MG63 (cell line): ENCODE data around the gene IKZF1. TPM values are rescaled to one million over a fixed set of nuclear protein-coding genes. Genes with fewer than 3 reads are reported as not detected.

Experiments
- DNase-seq: peaks from one replicate; pipeline ENCODE4 v3.0.0-alpha.2; 2020
- H3K27me3 ChIP-seq: fragments of 250-450 bp; sonication (Bioruptor Pico); 2 replicates; pipeline ENCODE4 v1.5.1; 2020; ENCODE audit warnings: mild to moderate bottlenecking, moderate library complexity
- H3K36me3 ChIP-seq: fragments of 250-450 bp; sonication (Bioruptor Pico); 2 replicates; pipeline ENCODE4 v1.5.1; 2020; ENCODE audit warnings: mild to moderate bottlenecking, moderate library complexity
- H3K4me3 ChIP-seq: fragments of 250-450 bp; sonication (Bioruptor Pico); 2 replicates; pipeline ENCODE4 v1.5.1; 2020; ENCODE audit warnings: mild to moderate bottlenecking, moderate library complexity
- H3K9me3 ChIP-seq: fragments of 250-450 bp; sonication (Bioruptor Pico); 2 replicates; pipeline ENCODE4 v1.5.1; 2020; ENCODE audit warnings: mild to moderate bottlenecking, moderate library complexity
- total RNA-seq: library from RNA; depleted of rRNA; stranded (reverse); fragments of >200 nt; shearing (Covaris generic); gene quantifications from 2 replicates; pipeline ENCODE4 v1.2.3, GENCODE V29; 2014; ENCODE audit warnings: low replicate concordance

The IKZF1 gene
- total RNA-seq, 1 experiment from 2014 or later: not detected

DNA sequence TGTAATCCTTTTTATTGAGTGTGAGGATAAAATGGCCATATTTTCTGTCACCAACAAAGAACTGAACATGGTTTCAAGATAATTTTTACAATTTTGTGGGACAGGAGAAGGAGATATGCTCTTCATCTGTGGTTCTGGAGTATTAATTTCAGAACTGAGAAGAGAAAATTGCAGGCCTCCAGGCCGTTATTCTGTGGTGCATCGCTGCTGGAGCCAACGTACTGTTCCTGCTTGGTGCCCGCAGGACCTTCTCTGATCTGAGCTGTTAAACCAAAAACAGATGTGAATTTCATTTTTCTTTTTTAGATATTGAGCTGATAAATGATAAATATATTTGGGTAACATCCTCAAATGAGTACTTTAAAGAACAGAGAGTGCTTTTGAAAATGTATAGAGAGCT lies 63.9 kb downstream of the IKZF1 start:
- no peak for DNase-seq
- Histone ChIP-seq H3K9me3 (peaks cover 6% of the 10 kb centered on the region; the same call in 1 of the 2 replicates), H3K27me3 (no peaks in the 10 kb centered on the region), H3K36me3 (no peaks in the 10 kb centered on the region), H3K4me3 (no peak overlapping the region)

DNA sequence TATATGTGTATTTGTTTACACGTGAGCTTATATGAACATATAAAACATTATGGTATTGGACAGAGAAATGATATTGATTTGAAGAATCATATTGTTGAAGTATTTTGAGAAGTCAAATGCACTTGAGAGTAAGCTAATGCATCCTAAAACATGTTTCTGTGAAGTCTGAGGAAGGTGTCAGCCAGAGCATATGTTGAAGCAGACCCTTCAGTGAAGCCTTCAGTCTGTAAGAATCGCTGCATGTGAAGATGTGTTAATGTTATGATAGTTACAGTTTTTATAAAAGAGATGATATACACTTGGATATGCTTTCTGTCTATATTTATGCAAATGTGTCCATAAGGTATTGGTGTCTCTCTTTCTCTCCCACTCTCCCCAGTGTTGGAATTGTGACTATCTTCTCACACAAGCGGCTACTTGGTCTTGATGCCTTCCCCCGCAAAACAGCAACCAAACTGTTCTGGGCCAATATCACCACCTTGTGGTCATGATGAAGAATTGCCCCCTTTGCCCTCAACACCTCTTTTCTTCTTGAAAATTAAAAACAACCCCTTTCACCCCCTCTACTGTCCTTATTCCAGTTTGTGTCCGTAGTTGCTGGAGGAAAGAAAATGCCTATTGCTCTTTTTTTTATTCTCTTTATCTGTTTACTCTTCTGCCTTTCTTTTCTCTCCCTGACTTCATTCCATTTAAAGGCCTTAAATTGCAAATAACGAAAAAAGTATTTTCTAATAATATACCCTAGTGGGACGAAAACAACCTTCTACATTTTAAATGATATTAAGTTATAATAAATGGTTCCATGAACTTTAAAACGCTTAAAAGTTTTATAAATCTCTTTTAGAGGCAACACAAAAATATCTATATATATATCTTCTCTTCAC lies 64.9 kb downstream of the IKZF1 start:
- no peak overlapping the region for H3K4me3 ChIP-seq
- DNase-seq: no peak
- H3K36me3 ChIP-seq: no peaks in the 10 kb centered on the region
- no peaks in the 10 kb centered on the region for H3K27me3 ChIP-seq
- H3K9me3 ChIP-seq: peaks cover 6% of the 10 kb centered on the region; the same call in 1 of the 2 replicates

DNA sequence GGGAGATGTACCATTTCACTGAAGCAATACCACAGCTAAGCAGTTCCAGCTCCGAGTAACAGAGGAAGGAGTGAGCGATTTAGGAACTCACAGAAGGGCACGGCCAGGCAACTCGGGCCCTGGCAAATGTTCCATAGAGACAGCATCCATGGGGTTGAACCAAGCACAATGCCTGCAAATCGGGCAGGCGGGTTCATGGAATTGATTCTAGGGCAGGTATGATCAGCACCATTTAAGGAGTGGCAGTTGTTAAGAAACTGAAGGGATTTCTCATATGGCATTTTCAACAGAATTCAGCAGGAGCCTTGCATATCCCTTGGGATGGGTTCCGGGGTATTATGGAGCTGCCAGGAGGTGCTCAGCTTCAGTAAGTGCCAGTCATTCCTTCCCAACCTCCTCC lies 66.4 kb downstream of the IKZF1 start:
- Histone ChIP-seq H3K4me3 (no peak overlapping the region), H3K36me3 (no peaks in the 10 kb centered on the region), H3K9me3 (peaks cover 6% of the 10 kb centered on the region; the same call in 1 of the 2 replicates), H3K27me3 (no peaks in the 10 kb centered on the region)
- DNase-seq: no peak

DNA sequence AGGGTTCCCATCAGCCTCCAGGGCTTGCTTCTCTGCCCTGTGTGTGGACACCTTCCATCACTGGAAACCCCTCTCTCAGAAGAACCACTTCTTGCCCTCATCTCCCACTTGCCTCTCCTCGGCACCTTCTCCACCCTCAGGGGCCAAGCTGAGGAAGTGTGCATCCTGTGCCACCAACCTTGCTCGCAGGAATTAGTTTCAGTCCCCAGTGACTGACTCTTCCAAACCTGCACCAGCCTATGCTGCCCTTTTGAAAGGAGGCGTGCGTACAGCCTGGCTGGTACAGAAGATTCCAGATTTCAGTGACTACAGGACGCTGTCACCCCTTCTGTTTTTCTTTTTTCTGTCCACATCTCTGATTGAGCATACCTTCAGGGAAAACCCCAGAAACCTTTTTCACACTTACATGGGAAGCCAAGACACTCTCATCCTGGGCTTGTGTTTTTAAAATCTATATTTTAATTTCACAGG lies 67.1 kb downstream of the IKZF1 start:
- DNase-seq: no peak
- H3K4me3 ChIP-seq: no peak overlapping the region
- no peaks in the 10 kb centered on the region for H3K27me3 ChIP-seq
- H3K36me3 ChIP-seq: no peaks in the 10 kb centered on the region
- peaks cover 6% of the 10 kb centered on the region; the same call in 1 of the 2 replicates for H3K9me3 ChIP-seq

DNA sequence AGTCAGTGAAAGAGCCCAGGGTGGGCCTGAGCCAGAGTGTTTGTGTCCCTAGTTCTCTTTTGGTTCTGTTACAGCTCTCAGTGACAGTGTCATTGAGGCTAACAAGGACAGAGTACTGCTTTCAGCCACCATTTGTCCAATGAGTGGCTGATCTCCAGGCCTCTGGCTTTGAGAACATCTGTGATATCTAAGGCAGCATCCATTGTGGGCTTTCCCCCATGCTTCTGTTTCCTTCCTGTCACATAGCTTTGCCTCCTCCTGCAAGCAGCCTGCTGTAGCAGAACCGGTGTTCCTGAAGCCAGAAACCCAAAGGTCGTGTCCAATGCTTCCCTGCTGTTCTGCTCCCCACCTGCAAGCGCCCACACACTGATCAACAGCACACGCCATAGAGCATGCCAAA lies 68.4 kb downstream of the IKZF1 start:
- H3K4me3 ChIP-seq: no peak overlapping the region
- H3K27me3 ChIP-seq: no peaks in the 10 kb centered on the region
- H3K36me3 ChIP-seq: no peaks in the 10 kb centered on the region
- peaks cover 6% of the 10 kb centered on the region; the same call in 1 of the 2 replicates for H3K9me3 ChIP-seq
- no peak for DNase-seq

DNA sequence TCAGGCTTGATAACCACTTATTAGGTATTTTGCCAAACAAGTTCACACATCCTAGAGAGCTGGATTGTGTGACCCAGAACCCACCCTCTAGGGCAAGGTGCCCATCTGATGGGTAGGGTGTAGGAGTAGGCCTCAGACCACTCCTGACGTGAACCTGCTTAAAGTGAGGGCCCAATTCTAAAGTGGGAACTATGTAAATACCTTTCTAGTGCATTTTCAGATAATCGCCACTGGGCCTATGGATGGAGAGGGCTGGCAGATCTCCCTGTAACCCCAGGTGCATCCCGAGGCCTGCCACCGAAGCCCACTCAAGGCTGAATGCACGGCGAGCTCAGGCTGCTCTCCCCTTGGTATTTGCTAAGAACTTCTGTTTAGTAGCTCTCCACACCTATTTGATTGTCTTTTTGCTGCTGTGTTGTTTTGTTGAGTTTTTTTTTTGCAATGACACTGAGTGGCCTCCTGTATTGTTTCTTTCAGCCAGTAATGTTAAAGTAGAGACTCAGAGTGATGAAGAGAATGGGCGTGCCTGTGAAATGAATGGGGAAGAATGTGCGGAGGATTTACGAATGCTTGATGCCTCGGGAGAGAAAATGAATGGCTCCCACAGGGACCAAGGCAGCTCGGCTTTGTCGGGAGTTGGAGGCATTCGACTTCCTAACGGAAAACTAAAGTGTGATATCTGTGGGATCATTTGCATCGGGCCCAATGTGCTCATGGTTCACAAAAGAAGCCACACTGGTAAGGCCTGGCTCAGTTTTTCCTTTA lies 71.7 kb downstream of the IKZF1 start:
- Histone ChIP-seq H3K27me3 (no peaks in the 10 kb centered on the region; the same call in 1 of the 2 replicates), H3K36me3 (no peaks in the 10 kb centered on the region), H3K9me3 (no peaks in the 10 kb centered on the region), H3K4me3 (no peak overlapping the region)
- DNase-seq: no peak

DNA sequence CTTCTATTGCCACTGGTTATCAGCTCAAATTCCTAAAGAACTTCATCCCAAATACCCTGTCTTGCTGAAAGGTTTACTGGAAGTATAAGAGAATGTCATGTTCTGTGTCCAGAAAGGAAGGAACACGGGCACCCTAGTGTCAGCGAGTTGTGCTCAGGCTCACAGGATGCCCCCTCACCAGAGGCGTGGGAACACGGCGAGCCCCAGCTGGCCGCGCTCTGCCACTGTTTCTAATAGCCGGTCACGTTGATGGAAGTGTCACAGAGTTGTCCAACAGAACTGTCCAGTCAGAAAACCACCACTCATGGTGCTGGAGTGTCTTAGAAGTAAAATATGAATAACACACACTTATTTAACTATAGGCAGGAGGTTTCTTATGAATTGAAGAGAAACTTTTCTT lies 72.8 kb downstream of the IKZF1 start:
- Histone ChIP-seq H3K4me3 (no peak overlapping the region), H3K36me3 (no peaks in the 10 kb centered on the region), H3K27me3 (no peaks in the 10 kb centered on the region; the same call in 1 of the 2 replicates), H3K9me3 (no peaks in the 10 kb centered on the region)
- no peak for DNase-seq

DNA sequence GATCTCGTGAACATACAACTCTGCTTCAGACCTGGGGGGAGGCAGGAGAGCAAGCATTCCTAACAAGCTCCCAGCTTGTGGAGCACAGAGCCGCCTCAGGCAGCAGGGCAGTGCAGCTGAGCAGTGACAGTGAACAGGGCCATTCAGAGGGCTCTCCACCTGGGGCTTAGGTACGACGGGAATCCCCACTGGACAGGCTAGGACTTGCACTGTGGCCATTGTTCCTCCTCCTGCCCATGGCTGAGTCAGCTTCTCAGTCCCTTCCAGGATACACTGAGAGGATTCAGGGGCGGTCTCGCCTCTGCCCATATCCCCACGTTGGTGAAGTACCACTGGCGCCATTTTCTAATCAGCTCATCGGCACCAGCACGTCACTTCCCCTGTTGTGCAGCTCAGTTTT lies 74.6 kb downstream of the IKZF1 start:
- no peak for DNase-seq
- no peaks in the 10 kb centered on the region for H3K9me3 ChIP-seq

DNA sequence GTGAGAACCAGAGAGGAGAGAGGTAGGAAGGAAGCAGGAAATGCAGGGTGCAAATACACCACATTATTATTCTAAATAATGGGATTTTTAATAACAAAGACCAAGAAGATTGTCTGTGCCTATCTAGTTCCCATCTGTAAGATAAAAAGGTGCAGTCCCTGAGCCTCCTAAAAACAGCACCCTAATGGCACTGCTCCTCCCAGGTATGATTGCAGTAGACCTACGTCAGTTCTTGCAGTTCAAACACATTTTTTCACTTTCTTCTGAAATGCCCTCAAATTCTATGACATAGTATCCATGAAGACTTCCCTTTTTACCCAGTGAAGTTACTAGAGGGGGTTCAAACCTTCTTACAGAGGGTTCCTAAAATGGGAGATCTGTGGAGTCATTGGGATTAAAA lies 75.0 kb downstream of the IKZF1 start:
- no peak overlapping the region for H3K4me3 ChIP-seq
- DNase-seq: no peak
- no peaks in the 10 kb centered on the region for H3K9me3 ChIP-seq
- H3K27me3 ChIP-seq: no peaks in the 10 kb centered on the region; the same call in 1 of the 2 replicates
- no peaks in the 10 kb centered on the region for H3K36me3 ChIP-seq

More for the DNA sequence above, 74.6 kb downstream of the IKZF1 start:
- Histone ChIP-seq H3K4me3 (no peak overlapping the region), H3K27me3 (no peaks in the 10 kb centered on the region; the same call in 1 of the 2 replicates), H3K36me3 (no peaks in the 10 kb centered on the region)

DNA sequence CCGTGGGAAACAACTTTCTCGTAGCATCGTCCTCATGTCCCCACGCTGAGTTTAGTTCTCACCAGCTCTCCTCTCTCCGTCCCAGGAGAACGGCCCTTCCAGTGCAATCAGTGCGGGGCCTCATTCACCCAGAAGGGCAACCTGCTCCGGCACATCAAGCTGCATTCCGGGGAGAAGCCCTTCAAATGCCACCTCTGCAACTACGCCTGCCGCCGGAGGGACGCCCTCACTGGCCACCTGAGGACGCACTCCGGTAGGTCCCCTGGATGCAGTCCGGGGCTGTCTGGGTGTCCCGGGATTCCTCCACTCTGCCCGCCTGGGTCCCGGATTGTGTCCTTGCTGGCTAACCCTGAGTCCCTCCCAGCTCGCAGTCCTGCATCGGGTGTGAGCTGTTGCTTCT lies 77.9 kb downstream of the IKZF1 start:
- Histone ChIP-seq H3K4me3 (no peak overlapping the region), H3K36me3 (no peaks in the 10 kb centered on the region), H3K9me3 (no peaks in the 10 kb centered on the region), H3K27me3 (no peaks in the 10 kb centered on the region; the same call in 1 of the 2 replicates)
- no peak for DNase-seq

DNA sequence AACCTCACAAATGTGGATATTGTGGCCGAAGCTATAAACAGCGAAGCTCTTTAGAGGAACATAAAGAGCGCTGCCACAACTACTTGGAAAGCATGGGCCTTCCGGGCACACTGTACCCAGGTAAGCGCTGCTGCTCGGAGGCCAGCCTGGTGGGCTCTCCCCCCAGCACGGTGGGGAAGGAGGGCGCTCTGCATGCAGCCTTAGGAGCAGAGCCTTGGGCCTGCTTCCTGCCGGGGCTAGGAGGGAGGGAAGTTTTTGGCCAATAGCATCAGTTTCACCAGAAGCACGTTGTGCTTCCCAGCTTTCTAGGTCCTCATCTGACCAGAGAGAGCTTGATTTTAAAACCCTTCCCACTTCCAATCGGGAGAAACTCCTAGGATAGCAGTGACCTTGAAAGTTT lies 82.8 kb downstream of the IKZF1 start:
- H3K4me3 ChIP-seq: no peak overlapping the region
- no peak for DNase-seq
- H3K36me3 ChIP-seq: no peaks in the 10 kb centered on the region
- H3K27me3 ChIP-seq: no peaks in the 10 kb centered on the region
- H3K9me3 ChIP-seq: no peaks in the 10 kb centered on the region

DNA sequence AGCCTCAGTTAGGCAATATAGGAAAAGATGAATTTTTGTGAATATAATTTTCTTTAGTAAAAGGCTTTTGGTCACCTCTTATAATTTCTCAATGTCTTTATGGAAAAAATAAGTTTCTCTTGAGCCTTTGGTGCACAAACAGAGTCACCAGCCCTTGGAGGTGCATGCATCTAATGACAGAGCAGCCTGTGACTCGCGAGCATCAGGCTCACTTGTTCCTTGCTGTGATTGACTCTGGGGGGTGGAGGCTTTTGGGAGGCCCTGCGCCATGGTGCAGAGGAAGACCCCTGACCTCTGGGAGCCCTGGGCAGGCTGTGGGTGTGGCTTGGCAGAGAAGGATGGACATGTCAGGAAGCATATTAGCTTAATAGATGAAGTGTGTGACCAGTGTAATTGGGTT lies 85.4 kb downstream of the IKZF1 start:
- H3K27me3 ChIP-seq: no peaks in the 10 kb centered on the region
- H3K4me3 ChIP-seq: no peak overlapping the region

DNA sequence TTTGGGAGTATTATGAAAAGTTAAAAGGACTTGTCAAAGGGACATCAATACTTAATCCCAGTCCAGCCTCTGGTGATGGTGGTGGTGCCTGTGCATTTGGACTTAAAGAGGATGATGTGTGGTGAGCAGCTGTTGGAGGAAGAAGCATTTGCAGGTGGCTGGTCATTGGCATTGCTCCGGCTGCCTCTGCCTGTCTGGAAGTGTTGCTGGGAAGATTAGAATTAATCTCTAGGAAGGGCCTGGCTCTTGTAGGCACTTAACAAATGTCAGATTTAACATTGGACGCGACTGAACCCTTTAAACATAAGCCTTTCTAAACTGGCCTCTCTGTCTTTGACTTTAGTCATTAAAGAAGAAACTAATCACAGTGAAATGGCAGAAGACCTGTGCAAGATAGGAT lies 86.9 kb downstream of the IKZF1 start:
- no peak overlapping the region for H3K4me3 ChIP-seq
- no peaks in the 10 kb centered on the region for H3K36me3 ChIP-seq
- no peak for DNase-seq
- no peaks in the 10 kb centered on the region for H3K9me3 ChIP-seq
- no peaks in the 10 kb centered on the region for H3K27me3 ChIP-seq

More for the DNA sequence above, 85.4 kb downstream of the IKZF1 start:
- no peaks in the 10 kb centered on the region for H3K36me3 ChIP-seq
- no peaks in the 10 kb centered on the region for H3K9me3 ChIP-seq
- no peak for DNase-seq

DNA sequence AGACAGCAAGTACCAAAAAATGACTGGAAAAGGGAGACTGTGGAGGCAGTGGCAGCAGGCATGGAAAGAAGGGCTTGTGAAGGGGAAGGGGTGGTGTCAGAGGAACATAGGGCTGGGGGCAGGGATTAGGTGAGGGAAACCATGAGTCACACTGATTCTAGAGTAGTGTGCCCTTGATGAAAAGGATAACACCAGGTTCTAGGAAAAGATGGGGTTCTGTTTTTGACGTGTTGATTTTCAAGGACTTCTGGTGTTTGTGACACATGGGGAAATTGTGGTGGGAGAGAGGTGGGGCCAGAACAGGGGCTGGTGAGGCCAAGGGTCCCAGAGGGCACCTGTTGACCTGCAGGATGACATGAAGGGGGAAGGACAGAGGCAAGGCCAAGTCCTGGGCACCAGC lies 88.6 kb downstream of the IKZF1 start:
- no peak for DNase-seq
- Histone ChIP-seq H3K9me3 (no peaks in the 10 kb centered on the region), H3K27me3 (no peaks in the 10 kb centered on the region), H3K4me3 (no peak overlapping the region), H3K36me3 (no peaks in the 10 kb centered on the region)

DNA sequence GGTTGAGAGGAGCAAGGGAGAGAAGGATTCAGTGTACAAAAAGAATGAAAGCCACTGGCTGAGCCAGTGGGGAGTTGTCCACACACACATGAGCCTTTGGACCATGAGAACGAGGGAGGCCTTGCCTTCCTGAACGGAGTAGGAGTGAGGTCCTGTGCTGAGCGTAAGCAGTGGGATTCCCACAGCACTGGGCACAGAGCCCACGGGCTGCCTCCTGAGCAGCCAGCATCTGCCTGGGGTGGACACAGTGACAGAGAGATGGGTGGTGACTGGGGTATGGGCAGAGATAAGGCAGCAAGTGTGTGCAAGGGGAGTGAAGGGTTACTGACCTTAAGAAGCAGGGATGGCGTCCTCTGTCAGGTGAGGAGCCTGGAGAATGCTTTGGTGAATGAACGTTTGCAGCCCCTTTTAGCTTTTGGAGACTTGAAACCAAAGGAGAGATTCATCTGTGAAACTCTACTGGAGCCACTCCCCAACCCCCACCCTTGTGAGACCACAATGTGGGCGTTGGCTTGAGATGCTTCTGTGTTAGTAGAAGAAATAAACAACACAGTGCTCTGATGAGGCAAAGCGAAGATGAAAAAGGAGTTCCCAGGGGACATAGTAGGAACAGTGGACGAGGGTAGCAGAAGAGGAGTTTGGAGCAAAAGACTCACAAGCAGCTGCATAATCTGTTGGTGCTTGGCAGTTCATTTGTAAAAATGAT lies 89.2 kb downstream of the IKZF1 start:
- no peaks in the 10 kb centered on the region for H3K36me3 ChIP-seq
- no peak overlapping the region for H3K4me3 ChIP-seq
- DNase-seq: no peak
- H3K27me3 ChIP-seq: no peaks in the 10 kb centered on the region
- H3K9me3 ChIP-seq: no peaks in the 10 kb centered on the region

DNA sequence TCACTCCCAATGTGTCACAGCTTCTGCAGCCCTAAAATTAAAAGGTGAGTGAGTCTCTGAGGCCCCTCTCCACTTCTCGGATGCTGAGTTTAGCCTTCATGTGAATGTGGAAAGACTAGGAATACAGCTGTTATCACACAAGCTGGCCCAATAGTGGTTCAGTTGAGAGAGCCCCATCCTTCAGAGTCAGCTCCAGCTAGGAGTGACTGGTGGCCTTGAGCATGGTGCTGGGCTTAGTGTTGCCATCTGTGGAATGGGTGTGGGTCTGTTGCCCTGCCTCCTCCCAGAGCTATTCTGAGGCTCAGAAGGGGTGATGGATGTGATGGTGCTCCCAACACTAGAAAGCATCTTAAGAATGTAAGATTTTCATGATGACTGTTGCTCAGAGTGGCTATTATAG lies 89.8 kb downstream of the IKZF1 start:
- no peaks in the 10 kb centered on the region for H3K9me3 ChIP-seq
- H3K27me3 ChIP-seq: no peaks in the 10 kb centered on the region
- no peak for DNase-seq
- H3K36me3 ChIP-seq: no peaks in the 10 kb centered on the region
- H3K4me3 ChIP-seq: no peak overlapping the region

DNA sequence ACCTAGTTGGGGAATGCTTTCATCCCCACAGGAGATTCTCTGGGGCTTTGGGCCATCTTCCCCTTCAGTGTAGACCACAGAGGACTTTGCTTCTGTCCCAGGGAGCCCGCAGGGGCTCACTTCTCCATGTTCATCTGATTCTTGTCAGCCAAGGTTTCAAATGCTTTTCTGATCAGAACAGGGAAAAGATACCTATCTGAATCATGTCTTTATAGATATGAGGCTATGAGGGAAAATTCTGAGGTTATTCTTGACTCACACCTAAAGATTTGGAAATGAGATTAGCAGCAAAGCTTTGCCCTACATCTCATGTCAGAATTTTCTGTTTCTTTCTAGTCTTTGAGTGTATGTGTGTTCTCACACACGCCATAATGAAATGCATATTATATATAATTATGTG lies 92.3 kb downstream of the IKZF1 start:
- no peaks in the 10 kb centered on the region for H3K27me3 ChIP-seq
- H3K4me3 ChIP-seq: no peak overlapping the region
- no peaks in the 10 kb centered on the region for H3K9me3 ChIP-seq
- H3K36me3 ChIP-seq: no peaks in the 10 kb centered on the region
- no peak for DNase-seq
